GM10847 (cell line): ENCODE data around the gene GPT2.

Experiments
- POLR2A ChIP-seq: IDR thresholded peaks from 2 replicates; pipeline ENCODE4 v1.6.1; 2011; ENCODE audit not compliant: insufficient read length; ENCODE audit errors: extremely low read depth

Gene GPT2

GRCh38 chr16:46903255-46903905, 19.2 kb downstream of the GPT2 start:
- TF ChIP-seq POLR2A = no peak

GRCh38 chr16:46904471-46904870, 20.3 kb downstream of the GPT2 start:
- no peak for TF ChIP-seq POLR2A

- TF ChIP-seq POLR2A = no peak
Observed at GRCh38 chr16:46906360-46907060, 22.3 kb downstream of the GPT2 start.

GRCh38 chr16:46907061-46907774, 23.1 kb downstream of the GPT2 start:
- no peak for TF ChIP-seq POLR2A

GRCh38 chr16:46908540-46909372, 24.6 kb downstream of the GPT2 start:
- TF ChIP-seq POLR2A = no peak

- no peak for TF ChIP-seq POLR2A
Observed at GRCh38 chr16:46911038-46911437, 26.9 kb downstream of the GPT2 start.

- TF ChIP-seq POLR2A = no peak
Observed at GRCh38 chr16:46911650-46912049, 27.5 kb downstream of the GPT2 start.

GRCh38 chr16:46914556-46915201, 30.5 kb downstream of the GPT2 start:
- no peak for TF ChIP-seq POLR2A

- no peak for TF ChIP-seq POLR2A
Observed at GRCh38 chr16:46915483-46916025, 31.4 kb downstream of the GPT2 start.

- TF ChIP-seq POLR2A = no peak
Observed at GRCh38 chr16:46916980-46917379, 32.8 kb downstream of the GPT2 start.

- TF ChIP-seq POLR2A = no peak
Observed at GRCh38 chr16:46918400-46918799, 34.2 kb downstream of the GPT2 start.

- no peak for TF ChIP-seq POLR2A
Observed at GRCh38 chr16:46918905-46919792, 35.0 kb downstream of the GPT2 start.

- TF ChIP-seq POLR2A = no peak
Observed at GRCh38 chr16:46920402-46921068, 36.4 kb downstream of the GPT2 start.
